ENCODE measurements around the gene FAF2. TPM values are rescaled to one million over a fixed set of nuclear protein-coding genes. Genes with fewer than 3 reads are reported as not detected.

The FAF2 gene
- total RNA-seq, 1 experiment from 2014 or later: 59.7 TPM

- Histone ChIP-seq H3K9me3 (ENCODE audit: insufficient read depth, low read depth) (peaks cover 24% of the 10 kb centered on the region), H2AFZ (no peak overlapping the region), H4K20me1 (ENCODE audit: insufficient read depth) (no peaks in the 10 kb centered on the region), H3K27ac (peak overlapping the region; percentile 94), H3K4me1 (replicated peaks; ENCODE audit: insufficient read depth) (peaks cover 73% of the 10 kb centered on the region), H3K79me2 (ENCODE audit: low read depth) (peaks cover 1% of the 10 kb centered on the region), H3K4me3 (no peak overlapping the region), H3K36me3 (ENCODE audit: low read depth) (no peaks in the 10 kb centered on the region), H3K9me2 (ENCODE audit: insufficient read depth) (no peaks in the 10 kb centered on the region), H3K27me3 (ENCODE audit: insufficient read depth, low read depth) (no peaks in the 10 kb centered on the region), H3K4me2 (no peak overlapping the region), H3F3A (ENCODE audit: insufficient read depth, low read depth) (peaks cover 57% of the 10 kb centered on the region)
- intact Hi-C loops (cut with micrococcal nuclease; ENCODE audit: unreplicated experiment): no loop called here
- BruUV-seq (replicated peaks): no TSS peak
- no peak for TF ChIP-seq EZH2 (IDR thresholded peaks at IDR 0.05; ENCODE audit: low read depth)
- TF ChIP-seq CTCF (conservative IDR thresholded peaks at IDR 0.05): no peak
- no peak for DNase-seq
- ChIA-PET CTCF (interaction anchor here (0.6 to 0.7 kb wide), 3 partner anchors 14 to 519 kb away, joined by 3 to 7 read pairs (median 4); no protein-coding TSS in a partner anchor), POLR2A (ENCODE audit: unreplicated experiment) (no interaction called here)
Observed at GRCh38 chr5:176420972-176421544, 27.1 kb upstream of the FAF2 start.

- TF ChIP-seq CTCF (conservative IDR thresholded peaks at IDR 0.05) (no peak), EZH2 (IDR thresholded peaks at IDR 0.05; ENCODE audit: low read depth) (no peak)
- Histone ChIP-seq H3K9me3 (ENCODE audit: insufficient read depth, low read depth) (peaks cover 33% of the 10 kb centered on the region), H3K4me1 (replicated peaks; ENCODE audit: insufficient read depth) (peaks cover 73% of the 10 kb centered on the region), H3K4me2 (no peak overlapping the region), H3K27ac (peak overlapping the region; percentile 92), H3K36me3 (ENCODE audit: low read depth) (no peaks in the 10 kb centered on the region), H3K9me2 (ENCODE audit: insufficient read depth) (no peaks in the 10 kb centered on the region), H3K79me2 (ENCODE audit: low read depth) (no peaks in the 10 kb centered on the region), H3K4me3 (no peak overlapping the region), H3K27me3 (ENCODE audit: insufficient read depth, low read depth) (no peaks in the 10 kb centered on the region), H4K20me1 (ENCODE audit: insufficient read depth) (no peaks in the 10 kb centered on the region), H2AFZ (no peak overlapping the region), H3F3A (ENCODE audit: insufficient read depth, low read depth) (peaks cover 51% of the 10 kb centered on the region)
- DNase-seq: peak in 1 of 2 experiments; percentile 34
- intact Hi-C loops (cut with micrococcal nuclease; ENCODE audit: unreplicated experiment): no loop called here
- BruUV-seq (replicated peaks): no TSS peak
- ChIA-PET CTCF (no interaction called here), POLR2A (ENCODE audit: unreplicated experiment) (no interaction called here)
Observed at GRCh38 chr5:176424181-176424580, 24.0 kb upstream of the FAF2 start.

GRCh38 chr5:176425138-176425537 is 23.0 kb upstream of the FAF2 start:
- POLR2A ChIA-PET (ENCODE audit: unreplicated experiment): no interaction called here
- CTCF ChIA-PET: no interaction called here

More at GRCh38 chr5:176425138-176425537, 23.0 kb upstream of the FAF2 start:
- Histone ChIP-seq H3K79me2 (ENCODE audit: low read depth) (no peaks in the 10 kb centered on the region), H3K36me3 (ENCODE audit: low read depth) (no peaks in the 10 kb centered on the region), H3K4me2 (peak overlapping the region; percentile 42; the same call in 1 of the 2 replicates), H4K20me1 (ENCODE audit: insufficient read depth) (no peaks in the 10 kb centered on the region), H3K4me1 (replicated peaks; ENCODE audit: insufficient read depth) (peaks cover 65% of the 10 kb centered on the region), H3K4me3 (no peak overlapping the region), H3K9me3 (ENCODE audit: insufficient read depth, low read depth) (peaks cover 28% of the 10 kb centered on the region), H3K9me2 (ENCODE audit: insufficient read depth) (no peaks in the 10 kb centered on the region), H3K27ac (peak overlapping the region; percentile 92), H2AFZ (no peak overlapping the region), H3F3A (ENCODE audit: insufficient read depth, low read depth) (peaks cover 42% of the 10 kb centered on the region), H3K27me3 (ENCODE audit: insufficient read depth, low read depth) (no peaks in the 10 kb centered on the region)
- BruUV-seq (replicated peaks): no TSS peak
- TF ChIP-seq EZH2 (IDR thresholded peaks at IDR 0.05; ENCODE audit: low read depth) (no peak), CTCF (conservative IDR thresholded peaks at IDR 0.05) (no peak)
- intact Hi-C loops (cut with micrococcal nuclease; ENCODE audit: unreplicated experiment): no loop called here
- peak; percentile 56 to 98 for DNase-seq
